HG02885 (cell line): ENCODE measurements around the gene KRTAP5-6.

Experiments
- ATAC-seq: cut with Tn5 transposase; IDR thresholded peaks from one replicate; pipeline ENCODE4 v1.9.1; 2021; ENCODE audit warnings: mild to moderate bottlenecking; ENCODE audit not compliant: unreplicated experiment, poor library complexity

Gene KRTAP5-6

DNA sequence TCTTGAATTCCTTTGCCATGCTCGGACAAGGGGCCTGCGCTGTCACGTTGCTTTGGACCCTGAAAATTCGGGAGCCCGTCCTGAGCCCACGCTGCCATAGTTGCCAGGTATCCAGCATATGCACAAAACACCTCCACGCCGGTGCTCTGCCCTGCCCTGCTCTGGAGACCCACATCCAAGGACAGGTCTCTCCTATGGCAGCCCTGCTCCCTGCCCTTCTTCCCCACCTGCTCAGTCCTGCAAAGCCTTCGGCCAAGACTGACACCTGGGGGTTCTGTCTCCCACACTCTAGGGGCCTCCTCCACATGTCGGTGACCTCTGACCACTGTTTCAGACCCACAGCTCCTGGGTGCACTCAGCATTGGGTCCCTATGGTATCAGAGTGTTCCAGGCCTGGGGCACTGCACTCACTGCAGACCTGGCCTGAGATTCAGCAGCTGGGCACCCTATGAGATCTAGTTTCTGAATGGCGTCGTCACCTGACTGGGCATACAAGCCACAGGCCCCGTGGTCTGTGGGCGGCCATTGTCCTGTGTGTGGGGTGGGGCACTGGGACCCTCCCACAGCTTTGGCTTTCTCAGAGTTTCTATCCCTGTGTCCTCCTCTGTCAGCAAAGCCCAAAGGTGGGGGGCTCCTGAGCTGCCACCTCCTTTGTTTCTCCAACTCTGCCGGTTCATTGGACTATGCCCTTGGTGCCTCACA is 2.0 kb upstream of the KRTAP5-6 start:
- no peak for ATAC-seq

- no peak for ATAC-seq
Measured at GRCh38 chr11:1695548-1696108, 1.4 kb upstream of the KRTAP5-6 start.

DNA sequence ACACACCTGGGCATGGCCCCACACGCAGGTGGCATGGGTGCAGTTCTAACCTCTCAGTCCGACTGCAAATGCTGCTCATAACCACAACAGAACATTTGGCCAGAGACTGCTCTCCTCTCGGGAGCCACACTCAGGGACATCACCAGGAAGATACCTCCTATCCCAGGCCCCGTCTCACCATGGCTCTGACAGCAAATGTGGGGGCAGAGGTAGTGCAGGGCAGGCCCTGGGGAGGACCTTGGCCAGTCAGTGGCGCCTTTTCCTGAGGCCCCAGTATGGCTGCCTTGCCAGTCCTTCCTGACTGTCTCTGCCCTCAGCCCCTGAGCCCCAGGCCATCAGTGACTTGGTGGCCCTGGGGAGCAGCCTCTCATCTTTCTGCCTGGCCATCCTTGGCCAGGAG is 2.8 kb downstream of the KRTAP5-6 start:
- ATAC-seq = no peak

DNA sequence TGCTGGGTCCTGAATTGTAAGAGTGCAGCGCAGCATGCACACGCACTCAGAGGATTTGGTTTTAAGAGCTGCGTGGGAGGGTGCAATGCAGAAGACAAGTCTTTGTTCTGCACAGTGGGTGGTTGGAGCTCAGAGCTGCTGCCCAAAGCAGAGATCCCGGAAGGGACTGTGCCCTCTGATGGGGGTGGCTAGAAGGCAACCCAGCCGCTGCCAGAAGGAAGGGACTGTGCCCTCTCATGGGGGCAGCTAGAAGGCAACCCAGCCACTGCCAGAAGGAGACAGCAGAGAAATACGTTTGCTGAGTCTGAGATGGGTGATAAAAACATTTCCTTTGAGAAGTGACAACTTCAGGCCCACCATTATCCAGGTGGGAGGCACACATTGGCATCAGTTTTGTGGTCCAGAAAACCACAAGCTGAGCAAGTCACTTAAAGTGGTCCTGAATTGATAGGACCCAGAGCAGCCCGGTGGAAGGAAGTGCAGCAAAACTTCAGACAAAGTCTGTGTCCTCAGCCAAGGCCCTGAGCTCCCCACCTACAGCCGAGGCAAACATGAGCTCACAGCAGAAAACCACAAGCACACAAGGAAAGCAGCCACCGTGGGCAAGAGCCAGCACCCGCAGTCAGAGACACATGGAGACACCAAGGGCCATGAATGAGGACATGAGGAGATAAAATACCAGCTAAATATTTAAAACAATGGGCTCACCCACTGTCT is 4.3 kb downstream of the KRTAP5-6 start:
- no peak for ATAC-seq

DNA sequence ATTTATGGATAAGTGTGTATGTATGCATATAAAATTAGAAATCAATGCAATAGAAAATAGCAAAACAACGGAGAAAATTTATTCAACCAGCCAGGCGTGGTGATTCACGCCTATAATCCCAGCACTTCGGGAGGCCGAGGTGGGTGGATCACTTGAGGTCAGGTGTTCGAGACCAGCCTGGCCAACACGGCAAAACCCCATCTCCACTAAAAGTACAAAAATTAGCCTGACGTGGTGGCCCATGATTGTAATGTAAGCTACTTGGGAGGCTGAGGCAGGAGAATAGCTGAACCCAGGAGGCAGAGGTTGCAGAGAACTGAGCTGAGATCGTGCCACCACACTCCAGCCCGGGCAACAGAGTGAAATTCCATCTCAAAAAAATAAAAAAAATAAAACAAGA is 5.5 kb downstream of the KRTAP5-6 start:
- no peak for ATAC-seq

GRCh38 chr11:1703146-1703545 is 6.2 kb downstream of the KRTAP5-6 start:
- no peak for ATAC-seq

GRCh38 chr11:1705126-1706052 is 8.4 kb downstream of the KRTAP5-6 start:
- no peak for ATAC-seq

DNA sequence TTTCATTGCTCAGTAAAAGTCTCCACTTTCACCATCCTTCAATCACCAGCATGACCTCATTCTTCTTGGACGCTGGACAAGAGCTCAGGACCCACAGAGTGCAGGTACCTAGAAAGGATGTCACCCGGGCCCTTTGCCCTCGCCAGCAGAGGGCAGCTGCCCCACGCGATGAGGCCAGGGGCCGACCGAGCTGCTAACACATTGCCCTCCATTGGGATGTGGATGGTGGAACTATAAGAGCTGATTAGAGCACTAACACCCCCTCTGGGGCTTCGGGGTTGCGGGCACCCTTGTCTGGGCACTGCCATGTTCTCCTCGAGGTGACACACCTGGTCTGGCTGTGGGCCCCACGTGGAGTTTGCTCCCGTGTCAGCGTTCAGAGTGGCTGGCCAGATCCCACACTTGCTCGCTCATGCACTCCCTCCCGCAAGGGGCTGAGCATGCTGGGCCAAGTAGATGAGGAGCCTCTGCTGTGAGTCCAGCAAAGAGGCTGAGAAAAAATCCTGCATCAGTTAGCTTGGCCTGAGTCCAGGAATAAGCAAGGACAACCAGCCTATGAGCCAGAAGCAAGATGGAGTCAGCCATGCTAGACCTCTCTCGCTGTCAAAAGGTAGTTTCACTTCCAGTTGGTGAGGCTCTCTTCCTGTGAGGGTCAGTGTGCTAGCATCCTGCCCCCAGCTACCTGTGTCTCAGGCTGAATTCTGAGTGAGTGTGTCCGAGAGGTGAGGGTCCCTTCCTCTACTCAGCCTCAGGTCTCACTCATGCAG is 9.8 kb downstream of the KRTAP5-6 start:
- ATAC-seq = no peak

DNA sequence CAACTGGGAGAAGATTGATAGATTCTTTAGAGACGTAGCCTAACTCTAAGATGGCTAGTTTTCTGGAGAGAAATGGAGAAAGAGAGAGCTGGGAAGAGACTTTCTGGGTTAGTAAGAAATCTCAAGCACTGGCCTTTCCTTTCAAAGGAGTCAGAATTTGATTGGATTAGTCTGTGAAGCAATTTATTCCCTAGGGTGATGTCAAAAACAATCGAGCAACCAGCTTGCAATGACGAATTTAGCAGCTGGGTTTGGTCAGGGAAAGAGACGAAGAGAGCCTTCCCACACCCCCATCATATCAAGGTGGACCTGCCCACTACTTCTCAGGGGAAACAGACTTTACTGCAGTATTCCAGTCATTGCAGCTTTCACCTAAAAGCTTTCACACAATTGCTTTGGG is 10.8 kb downstream of the KRTAP5-6 start:
- no peak for ATAC-seq

GRCh38 chr11:1708716-1709115 is 11.7 kb downstream of the KRTAP5-6 start:
- no peak for ATAC-seq

GRCh38 chr11:1714908-1715885 is 18.2 kb downstream of the KRTAP5-6 start:
- ATAC-seq = no peak

GRCh38 chr11:1717745-1718144 is 20.8 kb downstream of the KRTAP5-6 start:
- no peak for ATAC-seq

DNA sequence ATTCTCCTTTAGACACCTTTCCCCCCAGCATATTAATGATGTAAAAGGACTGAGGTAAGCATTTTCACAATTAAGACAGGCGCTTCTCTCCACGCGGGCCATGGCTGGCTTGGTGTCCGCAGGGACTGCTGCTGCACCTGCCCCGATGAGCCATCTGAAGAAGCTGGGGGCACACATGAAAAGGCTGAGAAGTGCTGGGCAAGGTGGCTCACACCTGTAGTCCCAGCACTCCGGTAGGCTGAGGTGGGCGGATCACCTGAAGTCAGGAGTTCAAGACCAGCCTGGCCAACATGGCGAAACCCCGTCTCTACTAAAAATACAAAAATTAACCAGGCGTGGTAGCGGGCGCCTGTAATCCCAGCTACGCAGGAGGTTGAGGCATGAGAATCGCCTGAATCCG is 21.3 kb downstream of the KRTAP5-6 start:
- ATAC-seq = no peak

DNA sequence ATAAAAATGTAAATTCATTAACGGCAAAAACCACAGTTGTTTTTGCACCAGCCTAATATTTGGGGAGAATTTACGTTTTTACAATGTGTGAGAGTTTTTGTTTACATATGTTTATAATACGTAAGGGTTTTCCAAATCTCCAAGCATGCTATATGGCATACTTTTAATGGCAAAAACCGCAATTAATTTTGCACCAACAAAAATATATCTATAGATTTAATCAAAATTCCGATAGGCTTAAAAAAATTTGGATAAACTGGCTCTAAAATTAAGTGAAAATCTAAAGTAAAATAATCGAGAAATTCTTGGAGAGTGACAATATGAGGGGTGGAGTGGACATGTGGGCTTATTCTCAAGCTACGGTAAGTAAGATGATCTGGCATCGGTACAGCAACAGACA is 22.8 kb downstream of the KRTAP5-6 start:
- no peak for ATAC-seq

DNA sequence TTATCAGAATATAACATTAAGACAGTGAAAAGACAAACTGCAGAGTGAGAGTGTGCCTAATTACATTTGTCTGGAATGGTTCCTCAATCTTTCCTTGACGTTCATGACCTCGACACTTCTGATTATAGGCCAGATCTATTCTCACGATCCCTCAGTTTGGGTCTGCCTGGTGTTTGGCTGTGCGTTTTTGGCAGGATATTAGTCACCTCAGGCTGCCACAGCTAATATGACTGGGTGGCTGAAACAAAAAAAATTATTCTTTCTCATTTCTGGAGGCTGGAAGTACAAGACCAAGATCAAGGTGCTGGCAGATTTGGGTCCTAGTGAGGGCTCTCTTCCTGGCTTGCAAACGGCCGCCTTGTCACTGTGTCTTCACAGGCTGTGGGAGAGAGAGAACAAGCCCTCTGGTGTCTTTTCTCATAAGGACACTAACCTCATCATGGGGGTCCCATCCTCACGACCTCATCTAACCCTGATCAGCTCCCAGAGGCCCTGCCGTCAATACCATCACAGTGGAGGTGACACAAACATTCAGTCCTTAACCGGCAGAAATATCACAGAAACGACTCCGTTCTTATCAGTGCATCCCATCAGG is 30.2 kb downstream of the KRTAP5-6 start:
- no peak for ATAC-seq

DNA sequence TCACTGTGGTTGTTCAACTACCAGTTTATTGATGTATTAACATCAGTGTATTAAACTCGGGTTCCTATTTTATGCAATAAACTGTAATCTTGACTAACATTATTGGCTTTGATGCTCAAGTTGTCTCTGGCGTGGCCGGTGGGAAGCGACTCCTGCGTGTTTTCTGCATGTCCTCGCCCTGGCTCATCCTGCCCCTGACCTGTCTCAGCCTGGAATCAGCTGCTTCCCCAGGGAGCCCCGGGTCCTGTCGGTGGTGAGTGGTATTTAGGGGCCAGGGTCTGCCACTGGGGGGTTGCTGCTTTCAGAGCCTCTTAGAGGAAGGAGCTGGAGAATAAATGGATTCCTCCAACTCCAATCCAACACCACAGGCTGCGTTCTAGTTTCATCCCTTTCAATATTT is 30.9 kb downstream of the KRTAP5-6 start:
- ATAC-seq = no peak

GRCh38 chr11:1728301-1728700 is 31.3 kb downstream of the KRTAP5-6 start:
- no peak for ATAC-seq

DNA sequence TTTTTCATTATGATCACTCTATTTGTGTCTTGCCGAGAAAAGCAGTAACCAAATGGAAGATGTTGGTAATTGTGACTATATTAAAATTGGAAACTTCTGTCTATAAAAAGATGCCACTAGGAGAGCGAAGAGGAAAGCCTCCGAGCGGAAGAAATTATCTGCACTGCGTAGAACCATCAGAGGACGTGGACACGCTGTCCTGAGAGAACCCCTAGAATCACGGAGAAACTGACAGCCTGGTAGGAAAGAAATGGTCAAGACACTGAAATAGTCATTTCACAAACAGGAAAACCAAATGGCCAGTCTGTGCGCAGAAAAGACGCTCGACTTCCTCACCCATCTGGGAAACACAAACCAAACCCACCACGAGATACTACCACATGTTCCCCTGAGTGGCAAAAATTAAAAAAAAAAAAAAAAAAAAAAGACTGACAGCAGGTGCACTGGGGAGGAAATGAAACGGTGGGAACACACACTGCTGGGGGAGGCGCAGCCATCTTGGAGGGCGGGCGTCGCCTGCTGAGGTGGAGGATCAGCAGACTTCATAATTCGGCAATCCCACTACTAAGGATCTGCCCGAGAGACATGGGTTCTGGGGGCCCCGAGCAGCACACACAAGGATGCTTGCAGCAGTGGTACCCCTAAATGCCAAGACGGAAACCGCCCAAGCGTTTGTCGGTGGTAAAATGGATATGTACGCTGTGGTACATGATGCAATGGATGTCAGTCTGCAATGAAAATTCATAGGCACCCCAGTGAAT is 32.1 kb downstream of the KRTAP5-6 start:
- ATAC-seq = no peak
